GM12878 (cell line): Measurements from ENCODE around the gene SSH2. TPM values are rescaled to one million over a fixed set of nuclear protein-coding genes. Genes with fewer than 3 reads are reported as not detected.

Experiments used
- ATAC-seq: fragments of 200-7000 bp; cut with Tn5 transposase; 3 replicates; pipeline ENCODE4 v1.9.1; 2020; ENCODE audit warnings: mild to moderate bottlenecking, moderate library complexity
- BruUV-seq: library from RNA; stranded (reverse); fragments of 400-500 nt; replicated peaks from 2 replicates; lab custom pipeline; 2021; lab: Mats Ljungman, UMichigan
- CTCF ChIA-PET: fragments of 300-600 bp; sonication (Branson Sonifier 250); formaldehyde crosslinking; extraction: SDS; loops from one replicate; lab custom pipeline; 2021; ENCODE audit warnings: inconsistent platforms; lab: Yijun Ruan, JAX
- POLR2A ChIA-PET: fragments of 350-600 bp; formaldehyde crosslinking; extraction: SDS; loops from one replicate; lab custom pipeline; 2021; ENCODE audit warnings: inconsistent platforms; lab: Charles Lee
- RAD21 ChIA-PET: fragments of 300-600 bp; sonication (Branson Sonifier 250); formaldehyde crosslinking; loops from one replicate; lab custom pipeline; 2023; ENCODE audit warnings: antibody characterized with exemption; ENCODE audit not compliant: unreplicated experiment; lab: Charles Lee
- SMC1A ChIA-PET: fragments of 300-600 bp; sonication (Branson Sonifier 250); formaldehyde crosslinking; loops from one replicate; lab custom pipeline; 2023; ENCODE audit not compliant: unreplicated experiment, uncharacterized antibody; lab: Charles Lee
- DNase-seq: peaks from one replicate; pipeline ENCODE4 v3.0.0-alpha.2; 2011; ENCODE audit warnings: low read depth, low spot score
- FAIRE-seq: peaks from 3 replicates; lab custom pipeline; 2011; peaks lifted over from hg19 to GRCh38; lab: Jason Lieb, UNC
- H2AFZ ChIP-seq: 2 replicates; pipeline ENCODE4 v1.6.0; 2011; ENCODE audit warnings: low read depth, low read length, control low read depth; ENCODE audit not compliant: control insufficient read depth
- H3K27ac ChIP-seq: 2 replicates; pipeline ENCODE4 v1.5.1; 2011; ENCODE audit warnings: control low read depth; ENCODE audit not compliant: control insufficient read depth, insufficient read depth
- H3K27me3 ChIP-seq, 2 experiments: replicated peaks in 1 of 2; 2 replicates each; pipeline versions ENCODE4 v1.6.0 to v1.6.1; 2011; ENCODE audit warnings: low read length in 1 of 2; ENCODE audit not compliant: control insufficient read depth in 2 of 2, insufficient read depth in 2 of 2
- H3K36me3 ChIP-seq, 2 experiments: 2 replicates each; pipeline ENCODE4 v1.5.1; 2011; ENCODE audit warnings: low read length in 1 of 2; ENCODE audit not compliant: control insufficient read depth in 2 of 2, insufficient read depth in 2 of 2
- H3K4me1 ChIP-seq: 2 replicates; pipeline ENCODE4 v1.6.1; 2011; ENCODE audit warnings: mild to moderate bottlenecking, low read length, moderate library complexity, mixed read lengths; ENCODE audit not compliant: control insufficient read depth, insufficient read depth
- H3K4me2 ChIP-seq: 2 replicates; pipeline ENCODE4 v1.6.0; 2011; ENCODE audit warnings: control low read depth; ENCODE audit not compliant: control insufficient read depth, insufficient read depth
- H3K4me3 ChIP-seq: fragments of 200-600 bp; sonication (generic); 2 replicates; pipeline ENCODE4 v1.5.1; 2016
- H3K79me2 ChIP-seq: 2 replicates; pipeline ENCODE4 v1.6.0; 2011; ENCODE audit warnings: low read length; ENCODE audit not compliant: control insufficient read depth, insufficient read depth
- H3K9ac ChIP-seq: 2 replicates; pipeline ENCODE4 v1.8.0; 2011; ENCODE audit warnings: low read length, control low read depth, mixed read lengths; ENCODE audit not compliant: control insufficient read depth, insufficient read depth
- H3K9me3 ChIP-seq: replicated peaks from 3 replicates; pipeline ENCODE4 v1.5.1; 2011; ENCODE audit warnings: mild to moderate bottlenecking, low read length; ENCODE audit not compliant: control insufficient read depth, insufficient read depth
- H4K20me1 ChIP-seq: 2 replicates; pipeline ENCODE4 v1.6.0; 2011; ENCODE audit not compliant: control insufficient read depth, insufficient read depth
- EZH2 ChIP-seq: IDR thresholded peaks from 2 replicates; pipeline ENCODE4 v1.6.1; 2012; ENCODE audit warnings: low read depth, mild to moderate bottlenecking, control low read depth, inconsistent platforms, low read length, borderline replicate concordance; ENCODE audit not compliant: control insufficient read depth
- IRF4 ChIP-seq: IDR thresholded peaks from 2 replicates; pipeline ENCODE4 v1.6.1; 2011; ENCODE audit warnings: low read depth, low read length
- JUNB ChIP-seq: IDR thresholded peaks from 2 replicates; pipeline ENCODE4 v1.6.1; 2016; ENCODE audit warnings: antibody characterized with exemption, mild to moderate bottlenecking
- MLLT1 ChIP-seq: fragments of 450-650 bp; IDR thresholded peaks from 2 replicates; pipeline ENCODE4 v1.6.1; 2016; ENCODE audit warnings: mild to moderate bottlenecking
- MTA3 ChIP-seq: IDR thresholded peaks from 2 replicates; pipeline ENCODE4 v1.6.1; 2012; ENCODE audit warnings: low read length, inconsistent platforms, borderline replicate concordance
- PAX8 ChIP-seq: fragments of 450-650 bp; IDR thresholded peaks from 2 replicates; pipeline ENCODE4 v1.6.1; 2017; ENCODE audit warnings: mild to moderate bottlenecking, moderate library complexity
- POLR2A ChIP-seq: IDR thresholded peaks from 2 replicates; pipeline ENCODE4 v1.6.1; 2011; ENCODE audit warnings: low read depth, mild to moderate bottlenecking, low read length
- PRDM15 ChIP-seq: fragments of 450-650 bp; formaldehyde crosslinking; IDR thresholded peaks from 2 replicates; pipeline ENCODE4 v1.4.0; 2020; ENCODE audit warnings: mild to moderate bottlenecking, moderate library complexity
- RCOR1 ChIP-seq: conservative IDR thresholded peaks from 2 replicates; pipeline ENCODE4 v1.6.1; 2012; ENCODE audit warnings: low read depth, low read length, improper control_type of control experiment
- SMAD5 ChIP-seq: IDR thresholded peaks from 2 replicates; pipeline ENCODE4 v1.6.1; 2016; ENCODE audit warnings: antibody characterized with exemption, low read depth
- TAF1 ChIP-seq: IDR thresholded peaks from 2 replicates; pipeline ENCODE4 v1.6.1; 2011; ENCODE audit warnings: mild to moderate bottlenecking, low read depth, low read length, borderline replicate concordance
- YBX1 ChIP-seq: fragments of 450-650 bp; IDR thresholded peaks from 2 replicates; pipeline ENCODE4 v1.6.1; 2016; ENCODE audit warnings: antibody characterized with exemption
- WGBS: methylation state at CpG from one replicate; pipeline ENCODE4 v1.1.6; 2016; ENCODE audit warnings: low lambda C conversion rate; ENCODE audit not compliant: insufficient replicate concordance, insufficient coverage; ENCODE audit errors: missing lambda C conversion rate; 5-methylcytosine and 5-hydroxymethylcytosine counted together
- in situ Hi-C: fragments of 300-500 bp; cut with MboI; formaldehyde crosslinking; loops from 9 replicates; pipeline ENCODE4 v1.14.3; 2018; ENCODE audit warnings: mixed read lengths
- intact Hi-C: fragments of 100-400 bp; cut with micrococcal nuclease; formaldehyde crosslinking; loops from one replicate; pipeline ENCODE4 v1.14.2; 2022; ENCODE audit not compliant: unreplicated experiment
- polyA plus RNA-seq, 11 experiments: library from polyadenylated mRNA; depleted of rRNA in 4 of 11; unstranded in 6 of 11; stranded (reverse) in 5 of 11; fragments of >200 nt; fragmentation: Nextera tagmentation in 4 of 11; fragmentation: Illumina TruSeq in 1 of 11; extraction: Ambion mirVana in 4 of 11; extraction: Trizol in 1 of 11; gene quantifications; 1 replicate in 1 of 11; 2 replicates in 10 of 11; pipeline versions ENCODE4 v1.2.1 to v1.2.3, GENCODE V29; 2011 to 2016; ENCODE audit warnings: inconsistent platforms in 2 of 11, missing spikeins in 2 of 11, low read depth in 1 of 11
- total RNA-seq, 4 experiments: library from RNA; depleted of rRNA in 3 of 4; stranded (reverse); fragments of >200 nt in 3 of 4; fragmentation: Illumina TruSeq in 1 of 4; extraction: Trizol in 1 of 4; gene quantifications; 2 replicates each; pipeline versions ENCODE4 v1.2.1 to v1.2.3, GENCODE V29; 2013 to 2021
- TF ChIP-seq, protein P1 (sequence below): fragments of 450-650 bp; IDR thresholded peaks from 2 replicates; pipeline ENCODE4 v1.6.1; 2014; ENCODE audit warnings: mild to moderate bottlenecking

Gene SSH2
- total and polyA plus RNA-seq, 10 of the 15 experiments (the other 5 are each of a cell fraction or from before 2014, with no cell fraction given), result 9.3 to 65.9 (median 34.0) TPM

DNA sequence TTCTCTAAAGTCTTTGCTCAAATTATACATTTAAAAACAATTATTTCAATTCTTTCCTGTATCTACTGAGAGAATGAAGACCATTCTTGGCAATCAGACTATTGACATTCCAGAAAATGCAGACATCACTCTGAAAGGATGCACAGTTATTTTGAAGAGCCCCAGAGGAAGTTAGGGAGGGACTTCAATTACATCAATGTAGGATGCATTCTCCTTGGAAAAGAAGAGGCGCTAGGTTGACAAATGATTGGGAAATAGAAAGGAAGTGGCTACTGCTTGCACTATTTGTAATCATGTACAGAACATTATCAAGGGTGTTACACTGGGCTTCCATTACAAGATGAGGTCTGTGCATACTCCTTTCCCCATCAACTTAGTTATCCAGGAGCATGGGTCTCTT lies 74.3 kb downstream of the SSH2 start:
- H3K36me3 ChIP-seq, result no peaks in the 10 kb centered on the region
- H4K20me1 ChIP-seq, result no peaks in the 10 kb centered on the region
- intact Hi-C loops, result no loop called here
- H3K4me3 ChIP-seq, result no peak overlapping the region
- FAIRE-seq (no peak), DNase-seq (no peak), ATAC-seq (no peak)
- ChIA-PET RAD21 (interaction anchor here (1.0 kb wide), 1 partner anchor 75 kb away, joined by 3 read pairs; no protein-coding TSS in a partner anchor), SMC1A (no interaction called here), CTCF (interaction anchor here (0.7 kb wide), 1 partner anchor 17 kb away, joined by 3 read pairs; no protein-coding TSS in a partner anchor), POLR2A (no interaction called here)
- H3K4me1 ChIP-seq, result no peaks in the 10 kb centered on the region; the same call in 1 of the 2 replicates
- in situ Hi-C loops, result no loop called here
- no peaks in the 10 kb centered on the region for H3K79me2 ChIP-seq
- no peak overlapping the region for H3K9ac ChIP-seq
- TF ChIP-seq YBX1 (no peak), PAX8 (no peak), EZH2 (no peak), RCOR1 (no peak), POLR2A (no peak), IRF4 (no peak), TAF1 (no peak), PRDM15 (CRISPR knock-in tag) (no peak), MLLT1 (no peak), MTA3 (no peak), SMAD5 (no peak), JUNB (no peak)
- TF ChIP-seq, protein P1, sequence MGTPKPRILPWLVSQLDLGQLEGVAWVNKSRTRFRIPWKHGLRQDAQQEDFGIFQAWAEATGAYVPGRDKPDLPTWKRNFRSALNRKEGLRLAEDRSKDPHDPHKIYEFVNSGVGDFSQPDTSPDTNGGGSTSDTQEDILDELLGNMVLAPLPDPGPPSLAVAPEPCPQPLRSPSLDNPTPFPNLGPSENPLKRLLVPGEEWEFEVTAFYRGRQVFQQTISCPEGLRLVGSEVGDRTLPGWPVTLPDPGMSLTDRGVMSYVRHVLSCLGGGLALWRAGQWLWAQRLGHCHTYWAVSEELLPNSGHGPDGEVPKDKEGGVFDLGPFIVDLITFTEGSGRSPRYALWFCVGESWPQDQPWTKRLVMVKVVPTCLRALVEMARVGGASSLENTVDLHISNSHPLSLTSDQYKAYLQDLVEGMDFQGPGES, result no peak
- no peaks in the 10 kb centered on the region for H3K27me3 ChIP-seq
- no peak overlapping the region for H2AFZ ChIP-seq
- no peak overlapping the region for H3K4me2 ChIP-seq
- 100% methylated on average over 1 of the region's 1 CpG for WGBS
- BruUV-seq, result no TSS peak
- no peak overlapping the region for H3K27ac ChIP-seq
- H3K9me3 ChIP-seq, result peaks cover 4% of the 10 kb centered on the region; the same call in 2 of the 3 replicates
